OCI-LY3 (cell line): ENCODE data around the gene C3orf20.

Source experiments
- H2AFZ ChIP-seq: fragments of 200-600, 300-600 bp; shearing (Covaris generic); 2 replicates; pipeline ENCODE4 v1.6.0; 2014; ENCODE audit warnings: antibody characterized with exemption, low read depth, low read length
- H3K27ac ChIP-seq: fragments of 200-600, 300-600 bp; sonication (generic); 2 replicates; pipeline ENCODE4 v1.5.1; 2014; ENCODE audit warnings: mild to moderate bottlenecking, low read length, moderate library complexity, mixed read lengths
- H3K27me3 ChIP-seq: fragments of 200-600, 300-600 bp; sonication (generic); 2 replicates; pipeline ENCODE4 v1.6.1; 2014; ENCODE audit warnings: low read depth, low read length, mixed read lengths
- H3K36me3 ChIP-seq: fragments of 200-600, 300-600 bp; sonication (generic); replicated peaks from 2 replicates; pipeline ENCODE3; 2014; ENCODE audit warnings: low read depth, low read length, mixed read lengths
- H3K4me1 ChIP-seq: fragments of 300-600, 200-600 bp; sonication (generic); 2 replicates; pipeline ENCODE4 v1.6.1; 2014; ENCODE audit warnings: low read length, mixed read lengths
- H3K4me2 ChIP-seq: fragments of 200-600, 300-600 bp; sonication (generic); 2 replicates; pipeline ENCODE4 v1.6.1; 2014; ENCODE audit warnings: low read length, mixed read lengths
- H3K4me3 ChIP-seq: fragments of 300-600, 200-600 bp; sonication (generic); 2 replicates; pipeline ENCODE4 v1.5.1; 2014; ENCODE audit warnings: antibody characterized with exemption, mild to moderate bottlenecking, low read length, moderate library complexity
- H3K79me2 ChIP-seq: fragments of 300-600, 200-600 bp; shearing (Covaris generic); 2 replicates; pipeline ENCODE4 v1.6.1; 2014; ENCODE audit warnings: mild to moderate bottlenecking, low read length, mixed read lengths
- H3K9ac ChIP-seq: fragments of 300-600, 200-600 bp; shearing (Covaris generic); 2 replicates; pipeline ENCODE4 v1.6.0; 2014; ENCODE audit warnings: mild to moderate bottlenecking, low read length, moderate library complexity
- H3K9me3 ChIP-seq: fragments of 200-600, 300-600 bp; shearing (Covaris generic); 2 replicates; pipeline ENCODE4 v1.6.1; 2014; ENCODE audit warnings: low read length, mixed read lengths; ENCODE audit not compliant: insufficient read depth
- H4K20me1 ChIP-seq: fragments of 200-600, 300-600 bp; sonication (generic); 2 replicates; pipeline ENCODE4 v1.6.1; 2016; ENCODE audit warnings: low read length, mixed read lengths; ENCODE audit not compliant: insufficient read depth
- CTCF ChIP-seq: fragments of 200-600, 300-600 bp; sonication (generic); IDR thresholded peaks from 2 replicates; pipeline ENCODE4 v1.5.1; 2014; ENCODE audit warnings: antibody characterized with exemption, low read length, low read depth
- EZH2phosphoT487 ChIP-seq: fragments of 200-600 bp; shearing (Covaris generic); IDR thresholded peaks from 2 replicates; pipeline ENCODE4 v1.6.1; 2018; ENCODE audit warnings: antibody characterized with exemption, mixed run types, low read depth

Gene C3orf20

GRCh38 chr3:14630404-14631100 lies 44.4 kb upstream of the C3orf20 start:
- Histone ChIP-seq H3K4me3 (no peak overlapping the region), H3K9me3 (no peaks in the 10 kb centered on the region), H3K9ac (no peak overlapping the region), H2AFZ (no peak overlapping the region), H3K27me3 (peaks cover 31% of the 10 kb centered on the region), H3K36me3 (no peaks in the 10 kb centered on the region), H3K27ac (no peak overlapping the region), H3K4me2 (no peak overlapping the region), H4K20me1 (no peaks in the 10 kb centered on the region), H3K79me2 (no peaks in the 10 kb centered on the region), H3K4me1 (no peaks in the 10 kb centered on the region)
- TF ChIP-seq EZH2phosphoT487 = no peak
- no peak for TF ChIP-seq CTCF

- no peaks in the 10 kb centered on the region for H4K20me1 ChIP-seq
- H3K4me3 ChIP-seq = no peak overlapping the region
- peaks cover 37% of the 10 kb centered on the region for H3K27me3 ChIP-seq
- H3K4me1 ChIP-seq = no peaks in the 10 kb centered on the region
- H3K27ac ChIP-seq = no peak overlapping the region
- no peaks in the 10 kb centered on the region for H3K9me3 ChIP-seq
- H3K36me3 ChIP-seq = no peaks in the 10 kb centered on the region
- H2AFZ ChIP-seq = no peak overlapping the region
- no peak for TF ChIP-seq CTCF
- no peak for TF ChIP-seq EZH2phosphoT487
- H3K9ac ChIP-seq = no peak overlapping the region
- no peaks in the 10 kb centered on the region for H3K79me2 ChIP-seq
- no peak overlapping the region for H3K4me2 ChIP-seq
Measured at GRCh38 chr3:14631101-14631497, 43.8 kb upstream of the C3orf20 start.

GRCh38 chr3:14631687-14632441 lies 43.1 kb upstream of the C3orf20 start:
- Histone ChIP-seq H3K9ac (no peak overlapping the region), H3K4me2 (no peak overlapping the region), H3K27ac (no peak overlapping the region), H3K79me2 (no peaks in the 10 kb centered on the region), H3K9me3 (no peaks in the 10 kb centered on the region), H2AFZ (no peak overlapping the region), H4K20me1 (no peaks in the 10 kb centered on the region), H3K4me3 (no peak overlapping the region), H3K4me1 (no peaks in the 10 kb centered on the region), H3K27me3 (peaks cover 44% of the 10 kb centered on the region), H3K36me3 (no peaks in the 10 kb centered on the region)
- TF ChIP-seq CTCF (no peak), EZH2phosphoT487 (no peak)

- no peaks in the 10 kb centered on the region for H3K36me3 ChIP-seq
- H3K4me2 ChIP-seq = no peak overlapping the region
- H2AFZ ChIP-seq = no peak overlapping the region
- no peaks in the 10 kb centered on the region for H3K4me1 ChIP-seq
- H3K9ac ChIP-seq = no peak overlapping the region
- no peaks in the 10 kb centered on the region for H3K79me2 ChIP-seq
- no peak overlapping the region for H3K4me3 ChIP-seq
- no peaks in the 10 kb centered on the region for H3K9me3 ChIP-seq
- no peaks in the 10 kb centered on the region for H4K20me1 ChIP-seq
- peaks cover 49% of the 10 kb centered on the region for H3K27me3 ChIP-seq
- H3K27ac ChIP-seq = no peak overlapping the region
- TF ChIP-seq EZH2phosphoT487 = no peak
Measured at GRCh38 chr3:14632442-14632930, 42.5 kb upstream of the C3orf20 start.
